Gastrocnemius medialis (tissue), 4 donors: ENCODE results near the gene FRAS1. TPM values are rescaled to one million over a fixed set of nuclear protein-coding genes. Genes with fewer than 3 reads are reported as not detected.

Experiments
- ATAC-seq, 2 donors: fragments of 150-250 bp; one replicate each; pipeline ENCODE4 v1.9.1; 2016
- DNase-seq, 2 donors: peaks; one replicate each; pipeline ENCODE4 v3.0.0-alpha.2; 2019
- H3K27ac ChIP-seq, 4 donors: fragments of 200-600 bp; sonication (generic); 1 replicate in 1 of 4; 2 replicates in 3 of 4; pipeline ENCODE4 v1.5.1; 2016 to 2018; ENCODE audit warnings: mild to moderate bottlenecking in 2 of 4, moderate library complexity in 1 of 4
- H3K27me3 ChIP-seq, 3 donors: fragments of 200-600 bp; sonication (generic) in 2 of 3; 1 replicate in 1 of 3; 2 replicates in 2 of 3; pipeline versions ENCODE4 v1.5.1 to v1.6.0; 2016 to 2019; ENCODE audit warnings: mild to moderate bottlenecking in 1 of 3, moderate library complexity in 1 of 3
- H3K36me3 ChIP-seq, 2 donors: fragments of 200-600 bp; sonication (generic) in 1 of 2; one replicate each; pipeline ENCODE4 v1.5.1; 2017 to 2018
- H3K4me1 ChIP-seq, 2 donors: fragments of 200-600 bp; sonication (generic) in 1 of 2; one replicate each; pipeline ENCODE4 v1.5.1; 2016 to 2017; ENCODE audit warnings: mild to moderate bottlenecking in 2 of 2
- H3K4me3 ChIP-seq, 4 donors: fragments of 200-600 bp; sonication (generic) in 3 of 4; 1 replicate in 1 of 4; 2 replicates in 3 of 4; pipeline ENCODE4 v1.5.1; 2016 to 2019; ENCODE audit warnings: mild to moderate bottlenecking in 2 of 4
- H3K9me3 ChIP-seq, 3 donors: fragments of 200-600 bp; sonication (generic) in 2 of 3; 1 replicate in 1 of 3; 2 replicates in 2 of 3; pipeline ENCODE4 v1.5.1; 2016 to 2019
- POLR2A ChIP-seq, 2 donors: fragments of 450-650 bp; IDR thresholded peaks; one replicate each; pipeline ENCODE4 v1.6.1; 2017; ENCODE audit warnings: antibody characterized with exemption in 2 of 2, mild to moderate bottlenecking in 2 of 2, moderate library complexity in 2 of 2
- in situ Hi-C, 4 donors: fragments of 200-750 bp; cut with MboI; loops; one replicate each; pipeline versions ENCODE4 v1.15.0 to v1.8.0; 2017; ENCODE audit warnings: low sequenced_read_pairs in 4 of 4
- intact Hi-C: fragments of 100-400 bp; cut with DNase I; formaldehyde crosslinking; loops from one replicate; pipeline ENCODE4 v1.15.1; 2023; ENCODE audit warnings: low total_unique reads
- total RNA-seq, 4 donors: library from RNA; depleted of rRNA; stranded (reverse); fragments of >200 nt; gene quantifications; one replicate each; pipeline versions ENCODE4 v1.1.0 to v1.2.3, GENCODE V29; 2016
- TF ChIP-seq, protein P1 (sequence below), 5 experiments: fragments of 450-650 bp in 3 of 5; fragments of 200-600 bp in 2 of 5; sonication (generic) in 2 of 5; IDR thresholded peaks in 4 of 5; conservative IDR thresholded peaks in 1 of 5; 1 replicate in 4 of 5; 2 replicates in 1 of 5; pipeline ENCODE4 v1.5.1; 2016 to 2019; ENCODE audit warnings: antibody characterized with exemption in 5 of 5, mild to moderate bottlenecking in 3 of 5, moderate library complexity in 3 of 5

The FRAS1 gene
- total RNA-seq, 4 donors from 2014 or later, result 0.39 to 0.64 (median 0.46) TPM

DNA sequence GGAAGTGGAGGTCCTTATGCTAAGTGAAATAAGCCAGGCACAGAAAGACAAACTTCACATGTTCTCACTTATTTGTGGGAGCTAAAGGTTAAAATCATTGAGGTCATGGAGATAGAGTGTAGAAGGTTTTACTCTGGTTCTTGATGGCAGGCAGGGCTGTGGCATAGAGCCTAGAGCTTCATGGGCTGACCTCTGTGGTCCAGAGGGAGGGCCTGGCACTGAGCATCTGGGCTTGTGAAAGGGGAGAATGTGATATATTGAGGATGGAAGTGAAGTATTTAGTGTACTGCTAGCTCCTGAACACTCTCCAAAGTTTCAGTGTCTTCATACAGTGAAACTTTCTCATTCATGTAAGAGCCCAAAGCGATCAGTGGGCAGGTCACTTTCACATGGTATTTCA, 423.2 kb downstream of the FRAS1 start:
- in situ Hi-C loops (no loop called here), intact Hi-C loops (no loop called here)
- no peaks in the 10 kb centered on the region for H3K4me1 ChIP-seq
- H3K36me3 ChIP-seq, result no peaks in the 10 kb centered on the region
- no peaks in the 10 kb centered on the region for H3K27me3 ChIP-seq
- no peak overlapping the region for H3K27ac ChIP-seq
- TF ChIP-seq, protein P1, sequence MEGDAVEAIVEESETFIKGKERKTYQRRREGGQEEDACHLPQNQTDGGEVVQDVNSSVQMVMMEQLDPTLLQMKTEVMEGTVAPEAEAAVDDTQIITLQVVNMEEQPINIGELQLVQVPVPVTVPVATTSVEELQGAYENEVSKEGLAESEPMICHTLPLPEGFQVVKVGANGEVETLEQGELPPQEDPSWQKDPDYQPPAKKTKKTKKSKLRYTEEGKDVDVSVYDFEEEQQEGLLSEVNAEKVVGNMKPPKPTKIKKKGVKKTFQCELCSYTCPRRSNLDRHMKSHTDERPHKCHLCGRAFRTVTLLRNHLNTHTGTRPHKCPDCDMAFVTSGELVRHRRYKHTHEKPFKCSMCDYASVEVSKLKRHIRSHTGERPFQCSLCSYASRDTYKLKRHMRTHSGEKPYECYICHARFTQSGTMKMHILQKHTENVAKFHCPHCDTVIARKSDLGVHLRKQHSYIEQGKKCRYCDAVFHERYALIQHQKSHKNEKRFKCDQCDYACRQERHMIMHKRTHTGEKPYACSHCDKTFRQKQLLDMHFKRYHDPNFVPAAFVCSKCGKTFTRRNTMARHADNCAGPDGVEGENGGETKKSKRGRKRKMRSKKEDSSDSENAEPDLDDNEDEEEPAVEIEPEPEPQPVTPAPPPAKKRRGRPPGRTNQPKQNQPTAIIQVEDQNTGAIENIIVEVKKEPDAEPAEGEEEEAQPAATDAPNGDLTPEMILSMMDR (IDR thresholded peaks at IDR 0.05 in 4 of 5, conservative IDR thresholded peaks at IDR 0.05 in 1 of 5), result no peak
- TF ChIP-seq POLR2A (IDR thresholded peaks at IDR 0.05), result no peak
- no peak overlapping the region for H3K4me3 ChIP-seq
- ATAC-seq (no peak), DNase-seq (no peak)
- H3K9me3 ChIP-seq, result no peaks in the 10 kb centered on the region

GRCh38 chr4:78481180-78481579, 424.1 kb downstream of the FRAS1 start:
- H3K27ac ChIP-seq, result no peak overlapping the region
- ATAC-seq, result peak in 1 of 2 donors; percentile 42
- in situ Hi-C loops, result no loop called here
- no peak overlapping the region for H3K4me3 ChIP-seq
- H3K36me3 ChIP-seq, result no peaks in the 10 kb centered on the region
- no peaks in the 10 kb centered on the region for H3K27me3 ChIP-seq
- TF ChIP-seq, protein P1 (IDR thresholded peaks at IDR 0.05 in 4 of 5, conservative IDR thresholded peaks at IDR 0.05 in 1 of 5), result no peak
- no peak for TF ChIP-seq POLR2A (IDR thresholded peaks at IDR 0.05)
- DNase-seq, result no peak
- no peaks in the 10 kb centered on the region for H3K4me1 ChIP-seq
- intact Hi-C loops, result no loop called here
- no peaks in the 10 kb centered on the region for H3K9me3 ChIP-seq

- Histone ChIP-seq H3K27ac (no peak overlapping the region), H3K9me3 (no peaks in the 10 kb centered on the region), H3K4me3 (no peak overlapping the region), H3K4me1 (no peaks in the 10 kb centered on the region), H3K27me3 (no peaks in the 10 kb centered on the region), H3K36me3 (no peaks in the 10 kb centered on the region)
- no peak for TF ChIP-seq POLR2A (IDR thresholded peaks at IDR 0.05)
- TF ChIP-seq, protein P1 (IDR thresholded peaks at IDR 0.05 in 4 of 5, conservative IDR thresholded peaks at IDR 0.05 in 1 of 5), result no peak
- no peak for ATAC-seq
- in situ Hi-C loops, result no loop called here
- intact Hi-C loops, result no loop called here
- DNase-seq, result no peak
Measured at GRCh38 chr4:78482281-78482680, 425.2 kb downstream of the FRAS1 start.

DNA sequence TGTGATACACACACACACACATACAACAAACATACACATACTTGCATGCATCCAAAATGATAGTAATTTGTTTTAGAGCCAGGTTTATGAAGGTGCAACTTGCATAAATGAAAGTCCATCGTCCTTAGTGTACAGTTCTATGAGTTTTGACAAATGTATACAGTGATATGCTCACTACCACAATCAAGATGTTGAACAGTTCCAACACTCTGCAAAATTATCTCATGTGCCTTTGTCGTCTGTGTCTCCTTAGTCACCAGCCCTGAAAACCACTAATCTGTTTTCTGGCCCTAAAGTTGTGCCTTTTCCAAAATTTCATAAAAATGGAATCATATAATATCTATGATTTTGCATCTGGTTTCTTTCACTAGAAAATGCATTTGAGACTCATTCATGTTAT, 426.7 kb downstream of the FRAS1 start:
- ATAC-seq, result no peak
- Histone ChIP-seq H3K27ac (no peak overlapping the region), H3K9me3 (no peaks in the 10 kb centered on the region), H3K4me1 (no peaks in the 10 kb centered on the region), H3K36me3 (no peaks in the 10 kb centered on the region), H3K4me3 (no peak overlapping the region), H3K27me3 (no peaks in the 10 kb centered on the region)
- TF ChIP-seq, protein P1 (IDR thresholded peaks at IDR 0.05 in 4 of 5, conservative IDR thresholded peaks at IDR 0.05 in 1 of 5), result no peak
- no peak for TF ChIP-seq POLR2A (IDR thresholded peaks at IDR 0.05)
- no peak for DNase-seq
- in situ Hi-C loops, result no loop called here
- intact Hi-C loops, result no loop called here

- H3K36me3 ChIP-seq, result no peaks in the 10 kb centered on the region
- H3K27me3 ChIP-seq, result no peaks in the 10 kb centered on the region
- TF ChIP-seq, protein P1 (IDR thresholded peaks at IDR 0.05 in 4 of 5, conservative IDR thresholded peaks at IDR 0.05 in 1 of 5), result no peak
- TF ChIP-seq POLR2A (IDR thresholded peaks at IDR 0.05), result no peak
- in situ Hi-C loops, result no loop called here
- H3K27ac ChIP-seq, result no peak overlapping the region
- ATAC-seq (no peak), DNase-seq (no peak)
- H3K4me3 ChIP-seq, result no peak overlapping the region
- H3K4me1 ChIP-seq, result no peaks in the 10 kb centered on the region
- intact Hi-C loops, result no loop called here
- H3K9me3 ChIP-seq, result no peaks in the 10 kb centered on the region
Measured at GRCh38 chr4:78484574-78484973, 427.5 kb downstream of the FRAS1 start.
